GM12878 (cell line): ENCODE measurements around the gene MINDY3. TPM values are rescaled to one million over a fixed set of nuclear protein-coding genes. Genes with fewer than 3 reads are reported as not detected.

Source experiments
- ATAC-seq: fragments of 200-7000 bp; cut with Tn5 transposase; 3 replicates; pipeline ENCODE4 v1.9.1; 2020; ENCODE audit warnings: mild to moderate bottlenecking, moderate library complexity
- BruUV-seq: library from RNA; stranded (reverse); fragments of 400-500 nt; replicated peaks from 2 replicates; lab custom pipeline; 2021; lab: Mats Ljungman, UMichigan
- CTCF ChIA-PET: fragments of 300-600 bp; sonication (Branson Sonifier 250); formaldehyde crosslinking; extraction: SDS; loops from one replicate; lab custom pipeline; 2021; ENCODE audit warnings: inconsistent platforms; lab: Yijun Ruan, JAX
- POLR2A ChIA-PET: fragments of 350-600 bp; formaldehyde crosslinking; extraction: SDS; loops from one replicate; lab custom pipeline; 2021; ENCODE audit warnings: inconsistent platforms; lab: Charles Lee
- RAD21 ChIA-PET: fragments of 300-600 bp; sonication (Branson Sonifier 250); formaldehyde crosslinking; loops from one replicate; lab custom pipeline; 2023; ENCODE audit warnings: antibody characterized with exemption; ENCODE audit not compliant: unreplicated experiment; lab: Charles Lee
- SMC1A ChIA-PET: fragments of 300-600 bp; sonication (Branson Sonifier 250); formaldehyde crosslinking; loops from one replicate; lab custom pipeline; 2023; ENCODE audit not compliant: unreplicated experiment, uncharacterized antibody; lab: Charles Lee
- DNase-seq: peaks from one replicate; pipeline ENCODE4 v3.0.0-alpha.2; 2011; ENCODE audit warnings: low read depth, low spot score
- FAIRE-seq: peaks from 3 replicates; lab custom pipeline; 2011; peaks lifted over from hg19 to GRCh38; lab: Jason Lieb, UNC
- H2AFZ ChIP-seq: 2 replicates; pipeline ENCODE4 v1.6.0; 2011; ENCODE audit warnings: low read depth, low read length, control low read depth; ENCODE audit not compliant: control insufficient read depth
- H3K27ac ChIP-seq: 2 replicates; pipeline ENCODE4 v1.5.1; 2011; ENCODE audit warnings: control low read depth; ENCODE audit not compliant: control insufficient read depth, insufficient read depth
- H3K27me3 ChIP-seq, 2 experiments: replicated peaks in 1 of 2; 2 replicates each; pipeline versions ENCODE4 v1.6.0 to v1.6.1; 2011; ENCODE audit warnings: low read length in 1 of 2; ENCODE audit not compliant: control insufficient read depth in 2 of 2, insufficient read depth in 2 of 2
- H3K36me3 ChIP-seq, 2 experiments: 2 replicates each; pipeline ENCODE4 v1.5.1; 2011; ENCODE audit warnings: low read length in 1 of 2; ENCODE audit not compliant: control insufficient read depth in 2 of 2, insufficient read depth in 2 of 2
- H3K4me1 ChIP-seq: 2 replicates; pipeline ENCODE4 v1.6.1; 2011; ENCODE audit warnings: mild to moderate bottlenecking, low read length, moderate library complexity, mixed read lengths; ENCODE audit not compliant: control insufficient read depth, insufficient read depth
- H3K4me2 ChIP-seq: 2 replicates; pipeline ENCODE4 v1.6.0; 2011; ENCODE audit warnings: control low read depth; ENCODE audit not compliant: control insufficient read depth, insufficient read depth
- H3K4me3 ChIP-seq: fragments of 200-600 bp; sonication (generic); 2 replicates; pipeline ENCODE4 v1.5.1; 2016
- H3K79me2 ChIP-seq: 2 replicates; pipeline ENCODE4 v1.6.0; 2011; ENCODE audit warnings: low read length; ENCODE audit not compliant: control insufficient read depth, insufficient read depth
- H3K9ac ChIP-seq: 2 replicates; pipeline ENCODE4 v1.8.0; 2011; ENCODE audit warnings: low read length, control low read depth, mixed read lengths; ENCODE audit not compliant: control insufficient read depth, insufficient read depth
- H3K9me3 ChIP-seq: replicated peaks from 3 replicates; pipeline ENCODE4 v1.5.1; 2011; ENCODE audit warnings: mild to moderate bottlenecking, low read length; ENCODE audit not compliant: control insufficient read depth, insufficient read depth
- H4K20me1 ChIP-seq: 2 replicates; pipeline ENCODE4 v1.6.0; 2011; ENCODE audit not compliant: control insufficient read depth, insufficient read depth
- BCL11A ChIP-seq: IDR thresholded peaks from 2 replicates; pipeline ENCODE4 v1.6.1; 2011; ENCODE audit warnings: low read depth, low read length
- CHD4 ChIP-seq: fragments of 200-600 bp; sonication (generic); IDR thresholded peaks from 2 replicates; pipeline ENCODE4 v1.6.1; 2016; ENCODE audit warnings: mild to moderate bottlenecking
- HDAC2 ChIP-seq: fragments of 200-600 bp; sonication (generic); IDR thresholded peaks from 2 replicates; pipeline ENCODE4 v1.6.1; 2017
- NFYA ChIP-seq: IDR thresholded peaks from 2 replicates; pipeline ENCODE4 v1.6.1; 2011; ENCODE audit warnings: low read depth, mild to moderate bottlenecking, low read length, improper control_type of control experiment, borderline replicate concordance
- NR2F1 ChIP-seq: fragments of 450-650 bp; conservative IDR thresholded peaks from 2 replicates; pipeline ENCODE4 v1.6.1; 2017; ENCODE audit warnings: mild to moderate bottlenecking
- PRDM15 ChIP-seq: fragments of 450-650 bp; formaldehyde crosslinking; IDR thresholded peaks from 2 replicates; pipeline ENCODE4 v1.4.0; 2020; ENCODE audit warnings: mild to moderate bottlenecking, moderate library complexity
- RB1 ChIP-seq: fragments of 450-650 bp; formaldehyde crosslinking; IDR thresholded peaks from 2 replicates; pipeline ENCODE4 v1.6.1; 2017; ENCODE audit warnings: mild to moderate bottlenecking, borderline replicate concordance
- RELA ChIP-seq: fragments of 450-650 bp; IDR thresholded peaks from 2 replicates; pipeline ENCODE4 v1.8.0; 2014; ENCODE audit warnings: borderline replicate concordance; ENCODE audit not compliant: partially characterized antibody
- SIX5 ChIP-seq: IDR thresholded peaks from 2 replicates; pipeline ENCODE4 v1.6.1; 2011; ENCODE audit warnings: mild to moderate bottlenecking, low read depth, low read length, moderate library complexity; ENCODE audit not compliant: severe bottlenecking
- SMAD1 ChIP-seq: fragments of 450-650 bp; IDR thresholded peaks from 2 replicates; pipeline ENCODE4 v1.6.1; 2018; ENCODE audit warnings: mild to moderate bottlenecking, low read depth; ENCODE audit not compliant: partially characterized antibody
- STAT3 ChIP-seq: IDR thresholded peaks from 2 replicates; pipeline ENCODE4 v1.6.1; 2011; ENCODE audit warnings: low read depth, low read length, improper control_type of control experiment
- ZBTB33 ChIP-seq: fragments of 450-650 bp; IDR thresholded peaks from 2 replicates; pipeline ENCODE4 v1.6.1; 2017; ENCODE audit warnings: mild to moderate bottlenecking
- ZNF207 ChIP-seq: fragments of 450-650 bp; IDR thresholded peaks from 2 replicates; pipeline ENCODE4 v1.6.1; 2014; ENCODE audit warnings: antibody characterized with exemption, mild to moderate bottlenecking, borderline replicate concordance
- ZNF217 ChIP-seq: fragments of 450-650 bp; IDR thresholded peaks from 2 replicates; pipeline ENCODE4 v1.6.1; 2017; ENCODE audit warnings: antibody characterized with exemption, mild to moderate bottlenecking
- ZNF687 ChIP-seq: fragments of 450-650 bp; IDR thresholded peaks from 2 replicates; pipeline ENCODE4 v1.6.1; 2017; ENCODE audit warnings: mild to moderate bottlenecking, moderate library complexity
- WGBS: methylation state at CpG from one replicate; pipeline ENCODE4 v1.1.6; 2016; ENCODE audit warnings: low lambda C conversion rate; ENCODE audit not compliant: insufficient replicate concordance, insufficient coverage; ENCODE audit errors: missing lambda C conversion rate; 5-methylcytosine and 5-hydroxymethylcytosine counted together
- in situ Hi-C: fragments of 300-500 bp; cut with MboI; formaldehyde crosslinking; loops from 9 replicates; pipeline ENCODE4 v1.14.3; 2018; ENCODE audit warnings: mixed read lengths
- intact Hi-C: fragments of 100-400 bp; cut with micrococcal nuclease; formaldehyde crosslinking; loops from one replicate; pipeline ENCODE4 v1.14.2; 2022; ENCODE audit not compliant: unreplicated experiment
- polyA plus RNA-seq, 11 experiments: library from polyadenylated mRNA; depleted of rRNA in 4 of 11; unstranded in 6 of 11; stranded (reverse) in 5 of 11; fragments of >200 nt; fragmentation: Nextera tagmentation in 4 of 11; fragmentation: Illumina TruSeq in 1 of 11; extraction: Ambion mirVana in 4 of 11; extraction: Trizol in 1 of 11; gene quantifications; 1 replicate in 1 of 11; 2 replicates in 10 of 11; pipeline versions ENCODE4 v1.2.1 to v1.2.3, GENCODE V29; 2011 to 2016; ENCODE audit warnings: inconsistent platforms in 2 of 11, missing spikeins in 2 of 11, low read depth in 1 of 11
- total RNA-seq, 4 experiments: library from RNA; depleted of rRNA in 3 of 4; stranded (reverse); fragments of >200 nt in 3 of 4; fragmentation: Illumina TruSeq in 1 of 4; extraction: Trizol in 1 of 4; gene quantifications; 2 replicates each; pipeline versions ENCODE4 v1.2.1 to v1.2.3, GENCODE V29; 2013 to 2021
- TF ChIP-seq, protein P1 (sequence below): fragments of 450-650 bp; IDR thresholded peaks from 2 replicates; pipeline ENCODE4 v1.6.1; 2016; ENCODE audit warnings: mild to moderate bottlenecking

The MINDY3 gene
- total and polyA plus RNA-seq, 10 of the 15 experiments (the other 5 are each of a cell fraction or from before 2014, with no cell fraction given): 12.0 to 23.6 (median 15.7) TPM

- 63% methylated on average over 2 of the region's 2 CpGs for WGBS
- no peaks in the 10 kb centered on the region; the same call in 1 of the 2 replicates for H4K20me1 ChIP-seq
- FAIRE-seq: no peak
- BruUV-seq: no TSS peak
- ChIA-PET RAD21 (no interaction called here), CTCF (no interaction called here), SMC1A (no interaction called here), POLR2A (no interaction called here)
- H3K27ac ChIP-seq: no peak overlapping the region
- H3K79me2 ChIP-seq: no peaks in the 10 kb centered on the region
- H3K36me3 ChIP-seq: no peaks in the 10 kb centered on the region
- ATAC-seq: no peak
- H3K9me3 ChIP-seq: no peaks in the 10 kb centered on the region
- in situ Hi-C loops: no loop called here
- no peak overlapping the region for H3K4me3 ChIP-seq
- H3K4me1 ChIP-seq: no peaks in the 10 kb centered on the region
- DNase-seq: no peak
- H3K4me2 ChIP-seq: no peak overlapping the region
- no peaks in the 10 kb centered on the region; a peak in 1 of 4 replicates for H3K27me3 ChIP-seq
- H2AFZ ChIP-seq: no peak overlapping the region
- H3K9ac ChIP-seq: no peak overlapping the region
- intact Hi-C loops: no loop called here
- no peak for TF ChIP-seq ZNF687
- TF ChIP-seq NR2F1: no peak
- no peak for TF ChIP-seq SIX5
- TF ChIP-seq RB1: no peak
- no peak for TF ChIP-seq SMAD1
- no peak for TF ChIP-seq NFYA
- TF ChIP-seq RELA: no peak
- TF ChIP-seq ZNF217: no peak
- TF ChIP-seq, protein P1, sequence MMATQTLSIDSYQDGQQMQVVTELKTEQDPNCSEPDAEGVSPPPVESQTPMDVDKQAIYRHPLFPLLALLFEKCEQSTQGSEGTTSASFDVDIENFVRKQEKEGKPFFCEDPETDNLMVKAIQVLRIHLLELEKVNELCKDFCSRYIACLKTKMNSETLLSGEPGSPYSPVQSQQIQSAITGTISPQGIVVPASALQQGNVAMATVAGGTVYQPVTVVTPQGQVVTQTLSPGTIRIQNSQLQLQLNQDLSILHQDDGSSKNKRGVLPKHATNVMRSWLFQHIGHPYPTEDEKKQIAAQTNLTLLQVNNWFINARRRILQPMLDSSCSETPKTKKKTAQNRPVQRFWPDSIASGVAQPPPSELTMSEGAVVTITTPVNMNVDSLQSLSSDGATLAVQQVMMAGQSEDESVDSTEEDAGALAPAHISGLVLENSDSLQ: no peak
- TF ChIP-seq STAT3: no peak
- no peak for TF ChIP-seq CHD4
- no peak for TF ChIP-seq BCL11A
- no peak for TF ChIP-seq ZNF207
- TF ChIP-seq HDAC2: no peak
- no peak for TF ChIP-seq ZBTB33
- no peak for TF ChIP-seq PRDM15 (CRISPR knock-in tag)
Observed at GRCh38 chr10:15760681-15761080, 99.6 kb downstream of the MINDY3 start.
